ENCODE measurements around the gene TBC1D2B.

Gene TBC1D2B

DNA sequence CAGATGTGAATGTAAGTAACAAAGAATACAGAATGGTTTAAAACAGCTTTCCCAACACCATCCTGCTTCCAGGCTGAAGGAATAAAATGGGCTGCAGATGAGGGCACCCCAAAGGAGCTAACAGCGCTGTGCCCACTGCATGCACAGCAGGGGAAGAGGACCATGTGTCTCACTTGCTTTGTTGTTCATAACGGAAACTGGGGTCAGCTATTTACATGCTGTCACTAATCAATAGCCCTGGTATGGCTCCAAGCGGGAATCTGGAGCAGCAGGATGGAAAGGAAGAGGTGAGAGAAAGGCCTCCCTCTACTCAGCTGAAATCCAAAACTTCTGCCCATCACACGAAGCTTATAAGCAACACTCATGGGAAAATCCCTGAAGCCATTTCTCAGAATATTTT, 67.4 kb downstream of the TBC1D2B start:
- Histone ChIP-seq H3K4me3 (ENCODE audit: low read depth, low read length) (no peak overlapping the region), H3K27me3 (replicated peaks) (no peaks in the 10 kb centered on the region), H3K36me3 (replicated peaks) (peaks cover 60% of the 10 kb centered on the region), H3K27ac (no peak overlapping the region)
- no peak for DNase-seq
- in situ Hi-C loops (cut with HindIII; ENCODE audit: low pct_ligation_motif_present, low sequenced_read_pairs): no loop called here
- TF ChIP-seq, protein P1, sequence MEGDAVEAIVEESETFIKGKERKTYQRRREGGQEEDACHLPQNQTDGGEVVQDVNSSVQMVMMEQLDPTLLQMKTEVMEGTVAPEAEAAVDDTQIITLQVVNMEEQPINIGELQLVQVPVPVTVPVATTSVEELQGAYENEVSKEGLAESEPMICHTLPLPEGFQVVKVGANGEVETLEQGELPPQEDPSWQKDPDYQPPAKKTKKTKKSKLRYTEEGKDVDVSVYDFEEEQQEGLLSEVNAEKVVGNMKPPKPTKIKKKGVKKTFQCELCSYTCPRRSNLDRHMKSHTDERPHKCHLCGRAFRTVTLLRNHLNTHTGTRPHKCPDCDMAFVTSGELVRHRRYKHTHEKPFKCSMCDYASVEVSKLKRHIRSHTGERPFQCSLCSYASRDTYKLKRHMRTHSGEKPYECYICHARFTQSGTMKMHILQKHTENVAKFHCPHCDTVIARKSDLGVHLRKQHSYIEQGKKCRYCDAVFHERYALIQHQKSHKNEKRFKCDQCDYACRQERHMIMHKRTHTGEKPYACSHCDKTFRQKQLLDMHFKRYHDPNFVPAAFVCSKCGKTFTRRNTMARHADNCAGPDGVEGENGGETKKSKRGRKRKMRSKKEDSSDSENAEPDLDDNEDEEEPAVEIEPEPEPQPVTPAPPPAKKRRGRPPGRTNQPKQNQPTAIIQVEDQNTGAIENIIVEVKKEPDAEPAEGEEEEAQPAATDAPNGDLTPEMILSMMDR (IDR thresholded peaks at IDR 0.05; ENCODE audit: low read depth, low read length, missing control alignments): no peak

DNA sequence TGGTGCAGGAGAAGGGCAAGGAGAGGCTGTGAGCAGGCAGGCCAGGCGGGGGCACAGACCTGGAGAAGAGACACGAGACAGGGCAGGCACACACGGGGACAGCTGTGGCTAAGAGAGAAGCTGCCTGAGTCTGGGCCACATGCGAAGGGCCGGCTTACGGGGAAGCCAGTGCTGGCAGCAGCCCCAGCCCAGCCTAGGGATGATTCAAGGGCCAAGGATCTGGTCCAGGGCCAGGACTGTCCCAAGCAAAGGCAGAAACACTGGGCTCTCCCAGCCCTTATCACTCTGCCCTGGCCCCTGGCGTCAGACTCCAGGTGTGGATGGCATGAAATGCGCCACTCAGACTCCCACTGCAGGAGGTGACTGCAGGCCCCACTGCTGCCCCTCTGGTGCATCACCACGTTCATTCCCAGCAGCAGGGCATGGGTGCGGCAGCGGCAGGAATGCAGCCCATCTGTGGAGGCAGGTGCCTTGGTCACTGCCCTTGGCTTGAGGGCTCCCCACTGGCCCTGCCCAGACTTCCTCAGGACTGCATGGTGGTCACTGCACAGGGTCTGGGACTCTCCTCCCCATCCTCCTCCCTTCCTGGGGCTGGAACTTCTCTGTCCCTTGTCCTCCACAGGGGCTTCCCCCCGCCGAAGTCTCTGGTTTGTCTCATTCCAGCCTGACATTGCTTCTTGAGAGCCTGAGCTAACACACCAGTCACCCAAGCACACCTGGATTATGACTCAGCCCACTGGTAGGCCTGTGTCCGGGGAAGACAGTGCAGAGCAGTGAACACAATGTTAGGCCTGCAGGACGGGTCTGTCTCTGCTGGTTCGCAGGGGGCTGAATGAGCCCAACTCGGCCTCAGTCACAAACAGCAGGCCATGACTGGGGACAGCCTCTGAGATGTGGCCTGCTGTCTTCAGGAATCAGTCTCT, 69.3 kb downstream of the TBC1D2B start:
- H3K36me3 ChIP-seq (replicated peaks): peaks cover 57% of the 10 kb centered on the region
- H3K4me3 ChIP-seq (ENCODE audit: low read depth, low read length): no peak overlapping the region
- peak; percentile 63 for DNase-seq
- no peak overlapping the region for H3K27ac ChIP-seq
- H3K27me3 ChIP-seq (replicated peaks): no peaks in the 10 kb centered on the region
- in situ Hi-C loops (cut with HindIII; ENCODE audit: low pct_ligation_motif_present, low sequenced_read_pairs): no loop called here
- TF ChIP-seq, protein P1 (IDR thresholded peaks at IDR 0.05; ENCODE audit: low read depth, low read length, missing control alignments): no peak

DNA sequence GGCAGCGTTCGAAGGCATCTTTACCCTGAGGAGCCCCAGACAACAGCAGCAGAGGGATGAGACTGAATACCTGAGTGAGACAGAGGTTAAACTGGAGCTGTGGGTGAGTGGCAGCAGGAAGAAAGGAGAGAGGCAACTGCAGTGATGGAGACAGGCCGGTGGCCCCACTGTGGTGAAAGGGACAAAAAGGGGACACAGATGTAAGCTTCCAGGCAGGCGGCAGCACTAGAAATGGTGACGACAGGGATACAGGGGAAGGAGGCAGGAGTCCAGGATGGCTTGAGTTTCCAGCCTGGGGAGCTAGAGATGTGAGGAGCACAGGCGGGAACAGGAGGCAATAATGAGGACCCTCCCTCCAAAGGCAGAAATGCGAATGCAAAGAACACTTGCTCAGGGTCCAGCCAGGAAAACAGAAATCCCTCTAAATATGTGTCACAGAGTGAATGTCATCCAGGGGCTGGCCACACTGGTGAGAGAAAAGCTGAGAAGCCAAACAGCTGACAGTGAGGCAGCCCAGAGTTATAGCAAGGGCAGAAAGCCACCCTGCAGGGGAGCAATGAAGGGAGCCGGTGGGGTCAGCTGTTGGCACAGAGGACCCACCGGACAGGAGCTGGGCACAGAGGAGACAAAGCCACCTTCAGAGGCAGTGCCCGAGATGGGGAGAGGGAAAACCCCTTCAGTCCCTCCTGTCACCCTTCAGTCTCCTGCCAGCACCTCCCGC, 70.1 kb downstream of the TBC1D2B start:
- no peak for DNase-seq
- TF ChIP-seq, protein P1 (IDR thresholded peaks at IDR 0.05; ENCODE audit: low read depth, low read length, missing control alignments): no peak
- Histone ChIP-seq H3K36me3 (replicated peaks) (peaks cover 61% of the 10 kb centered on the region), H3K4me3 (ENCODE audit: low read depth, low read length) (no peak overlapping the region), H3K27ac (no peak overlapping the region), H3K27me3 (replicated peaks) (no peaks in the 10 kb centered on the region)
- in situ Hi-C loops (cut with HindIII; ENCODE audit: low pct_ligation_motif_present, low sequenced_read_pairs): no loop called here

DNA sequence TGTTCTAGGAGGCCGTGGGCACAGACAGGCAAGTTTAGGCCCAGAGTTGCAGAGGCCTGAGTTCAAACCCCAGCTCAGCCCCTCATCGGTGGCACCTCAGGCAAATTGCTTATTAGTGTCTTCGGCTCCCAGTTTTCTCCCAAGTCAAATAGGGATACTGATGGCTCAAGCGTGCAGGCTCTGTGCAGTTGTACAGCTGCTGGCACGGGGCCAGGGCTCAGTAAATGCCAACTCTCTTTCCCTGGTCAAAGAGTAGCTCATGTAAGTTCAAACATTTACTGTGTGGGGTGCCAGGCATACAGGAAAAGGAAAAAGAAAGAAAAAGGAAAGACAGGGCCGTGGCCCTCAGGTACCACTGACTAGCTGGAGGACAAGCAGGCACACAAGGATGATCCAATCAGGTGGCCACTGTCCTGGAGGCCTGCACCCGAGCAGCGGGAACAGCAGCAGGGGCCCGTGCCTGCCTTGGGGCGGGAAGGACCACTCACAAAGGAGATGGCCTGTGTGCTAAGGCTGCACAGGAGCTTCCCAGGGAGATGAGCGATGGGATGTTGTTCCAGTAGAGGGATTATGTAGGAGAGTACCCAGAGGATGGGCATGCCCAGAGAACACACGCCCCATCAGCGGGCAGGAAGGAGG, 70.8 kb downstream of the TBC1D2B start:
- Histone ChIP-seq H3K4me3 (ENCODE audit: low read depth, low read length) (no peak overlapping the region), H3K36me3 (replicated peaks) (peaks cover 60% of the 10 kb centered on the region), H3K27ac (no peak overlapping the region), H3K27me3 (replicated peaks) (no peaks in the 10 kb centered on the region)
- in situ Hi-C loops (cut with HindIII; ENCODE audit: low pct_ligation_motif_present, low sequenced_read_pairs): no loop called here
- DNase-seq: no peak
- TF ChIP-seq, protein P1 (IDR thresholded peaks at IDR 0.05; ENCODE audit: low read depth, low read length, missing control alignments): no peak

DNA sequence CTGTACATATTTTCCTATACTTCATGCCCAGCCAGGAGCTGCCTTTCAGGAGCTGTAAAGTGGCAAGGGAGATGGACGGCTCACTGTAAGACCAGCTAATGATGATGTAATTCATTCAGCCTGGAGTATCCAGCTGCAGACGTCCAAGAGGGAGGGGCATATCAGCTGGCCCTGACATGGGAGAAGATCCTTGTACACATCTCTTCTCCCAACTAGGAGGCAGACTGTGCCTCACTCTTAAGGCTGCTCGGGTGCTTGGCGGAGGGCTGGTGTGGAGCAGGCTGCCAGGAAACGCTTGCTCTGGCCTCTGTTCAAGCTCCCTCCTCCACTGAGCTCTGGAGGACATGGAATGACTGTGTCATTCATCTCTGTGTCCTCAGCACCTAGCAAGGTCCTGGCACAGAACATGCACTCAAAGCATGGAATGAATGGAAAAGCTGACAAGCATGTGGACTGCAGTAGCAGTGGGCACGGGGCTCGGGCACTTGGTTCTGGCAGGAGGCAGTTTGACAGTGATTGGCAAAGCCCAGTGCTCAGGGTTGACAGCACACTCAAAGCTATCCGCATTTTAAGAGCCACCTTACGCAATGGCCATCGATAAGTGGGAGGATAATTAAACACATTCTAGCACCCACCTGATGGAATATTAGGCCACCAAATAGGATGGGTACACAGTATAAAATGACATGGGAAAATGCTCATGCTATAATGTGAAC, 72.4 kb downstream of the TBC1D2B start:
- no peak overlapping the region for H3K27ac ChIP-seq
- no peak overlapping the region for H3K4me3 ChIP-seq (ENCODE audit: low read depth, low read length)
- TF ChIP-seq, protein P1 (IDR thresholded peaks at IDR 0.05; ENCODE audit: low read depth, low read length, missing control alignments): peak; percentile 43
- peak; percentile 80 for DNase-seq
- in situ Hi-C loops (cut with HindIII; ENCODE audit: low pct_ligation_motif_present, low sequenced_read_pairs): no loop called here
- H3K36me3 ChIP-seq (replicated peaks): peaks cover 65% of the 10 kb centered on the region
- H3K27me3 ChIP-seq (replicated peaks): no peaks in the 10 kb centered on the region

Measured in brain microvascular endothelial cell (primary cell).